Measurements from ENCODE around the gene SERPINI2.

Gene SERPINI2, protein sequence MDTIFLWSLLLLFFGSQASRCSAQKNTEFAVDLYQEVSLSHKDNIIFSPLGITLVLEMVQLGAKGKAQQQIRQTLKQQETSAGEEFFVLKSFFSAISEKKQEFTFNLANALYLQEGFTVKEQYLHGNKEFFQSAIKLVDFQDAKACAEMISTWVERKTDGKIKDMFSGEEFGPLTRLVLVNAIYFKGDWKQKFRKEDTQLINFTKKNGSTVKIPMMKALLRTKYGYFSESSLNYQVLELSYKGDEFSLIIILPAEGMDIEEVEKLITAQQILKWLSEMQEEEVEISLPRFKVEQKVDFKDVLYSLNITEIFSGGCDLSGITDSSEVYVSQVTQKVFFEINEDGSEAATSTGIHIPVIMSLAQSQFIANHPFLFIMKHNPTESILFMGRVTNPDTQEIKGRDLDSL

DNA sequence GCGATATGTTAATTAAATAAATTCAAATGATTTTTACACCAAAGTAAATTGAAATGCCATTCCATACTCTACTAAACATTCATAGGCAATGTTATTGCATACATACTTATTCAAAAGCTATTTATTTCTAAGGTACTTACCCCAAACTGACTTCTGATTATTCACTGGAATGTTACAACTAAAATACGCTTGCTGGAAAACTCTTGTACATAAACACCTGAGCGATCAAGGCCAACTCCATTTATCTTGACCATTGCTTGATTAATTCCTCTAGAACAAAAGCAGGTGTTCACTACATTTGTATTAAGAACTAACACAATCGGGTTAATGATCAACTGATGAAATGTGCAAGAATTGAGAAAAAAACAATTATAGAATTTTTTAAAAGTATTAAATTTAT is at the start of gene SERPINI2:
Gene SERPINI2, minus strand, starts transcription at position 180 of the 400 bp plus-strand sequence. CDS start 2,208 bp downstream, outside the sequence.
- no peak for DNase-seq

DNA sequence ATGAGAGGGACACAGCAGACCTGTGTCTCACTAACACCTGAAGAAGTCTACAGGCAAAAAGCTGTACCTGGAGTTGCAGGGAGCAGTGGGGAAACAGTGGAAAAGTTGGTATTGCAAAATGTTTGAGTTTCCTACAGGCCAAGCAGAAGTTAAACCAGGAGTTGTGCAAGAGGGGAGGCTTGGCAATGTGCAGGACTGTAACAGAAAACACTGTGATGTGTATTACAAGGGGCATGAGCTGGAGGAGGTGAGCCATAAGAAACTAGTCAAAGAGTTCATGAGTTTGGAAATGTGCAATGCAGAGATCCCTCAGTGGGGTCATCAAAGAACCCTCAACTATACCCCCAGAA is 47.1 kb upstream of the SERPINI2 start:
- no peak for DNase-seq

DNA sequence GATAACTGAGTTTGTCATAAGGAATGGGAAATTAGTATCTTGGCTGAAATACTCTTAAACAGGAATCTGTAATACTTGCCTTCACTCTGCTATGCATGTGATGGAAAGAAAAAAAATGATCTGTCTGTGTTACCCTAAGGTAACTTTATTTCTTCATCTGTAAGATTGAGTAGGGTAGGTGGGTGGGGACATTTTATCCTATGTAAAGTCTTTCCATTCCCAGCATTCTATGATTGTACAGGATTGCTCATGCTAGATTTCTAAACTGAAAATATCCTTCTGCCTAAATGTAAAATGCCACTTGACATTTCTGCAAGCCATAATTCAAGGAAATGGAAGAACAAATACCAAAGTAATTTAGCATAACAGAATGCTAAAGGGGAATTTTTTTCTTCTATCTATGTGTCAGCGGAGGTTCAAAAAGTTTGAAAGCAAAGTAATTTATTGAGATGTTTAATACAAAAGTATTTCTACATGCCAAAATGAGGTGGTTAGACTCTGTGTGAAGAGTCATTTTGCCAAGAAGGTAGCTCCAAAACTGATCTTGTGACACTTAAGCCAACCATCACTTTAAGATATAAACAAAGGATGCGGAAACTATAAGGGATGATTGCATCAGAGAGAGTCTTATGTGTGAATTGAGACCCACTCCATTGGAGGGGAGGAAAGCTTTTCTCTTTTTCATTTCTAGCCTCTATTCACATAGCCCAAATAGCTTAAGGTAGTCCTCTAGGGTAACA is 46.6 kb upstream of the SERPINI2 start:
- DNase-seq, result no peak

DNA sequence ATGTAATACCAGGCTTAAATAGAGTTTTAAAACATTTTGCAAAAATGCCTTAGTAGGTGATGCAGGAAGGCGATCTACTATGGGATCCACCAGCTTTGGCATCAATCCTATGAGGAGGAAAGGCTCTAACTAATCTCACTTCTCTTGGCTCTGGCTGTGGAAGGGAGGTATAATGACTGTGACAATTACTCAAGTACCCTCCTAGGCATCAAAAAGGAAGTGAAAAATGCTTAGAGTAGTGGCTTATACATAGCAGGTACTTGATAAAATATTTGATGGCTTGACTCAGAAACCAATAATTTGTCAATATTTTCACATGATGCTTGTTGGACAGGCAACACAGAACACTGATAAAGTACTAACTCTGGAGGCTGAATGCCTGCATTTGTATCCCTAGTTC is 34.1 kb upstream of the SERPINI2 start:
- no peak for DNase-seq

DNA sequence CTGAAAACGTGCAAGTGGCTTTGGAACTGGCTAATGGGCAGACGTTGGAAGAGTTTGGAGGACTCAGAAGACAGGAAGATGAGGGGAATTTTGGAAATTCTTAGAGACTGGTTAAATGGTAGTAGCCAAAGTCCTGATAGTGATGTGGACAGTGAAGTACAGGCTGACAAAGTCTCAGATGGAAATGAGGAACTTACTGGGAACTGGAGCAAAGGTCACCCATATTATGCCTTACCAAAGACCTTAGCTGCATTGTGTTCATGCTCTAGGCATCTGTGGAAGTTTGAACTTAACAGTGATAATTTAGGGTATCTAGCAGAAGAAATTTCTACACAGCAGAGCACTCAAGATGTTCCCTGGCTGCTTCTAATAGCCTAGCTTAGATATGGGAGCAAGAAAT is 28.6 kb upstream of the SERPINI2 start:
- no peak for DNase-seq

DNA sequence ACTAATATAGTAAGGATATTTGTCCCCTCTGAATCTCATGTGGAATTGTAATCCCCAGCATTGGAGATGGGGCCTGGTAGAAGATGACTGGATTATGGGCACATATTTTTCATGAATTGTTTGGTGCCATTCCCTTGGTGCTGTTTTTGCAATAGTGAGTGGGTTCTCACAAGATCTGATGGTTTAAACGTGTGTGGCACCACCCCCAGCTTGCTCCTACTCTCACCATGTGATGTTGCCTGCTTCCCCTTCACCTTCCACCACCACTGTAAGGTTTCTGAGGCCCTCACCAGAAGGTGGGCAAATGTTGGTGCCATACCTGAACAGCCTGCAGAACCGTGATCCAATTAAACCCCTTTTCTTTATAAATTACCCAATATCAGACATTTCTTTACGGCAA is 28.1 kb upstream of the SERPINI2 start:
- DNase-seq, result no peak

DNA sequence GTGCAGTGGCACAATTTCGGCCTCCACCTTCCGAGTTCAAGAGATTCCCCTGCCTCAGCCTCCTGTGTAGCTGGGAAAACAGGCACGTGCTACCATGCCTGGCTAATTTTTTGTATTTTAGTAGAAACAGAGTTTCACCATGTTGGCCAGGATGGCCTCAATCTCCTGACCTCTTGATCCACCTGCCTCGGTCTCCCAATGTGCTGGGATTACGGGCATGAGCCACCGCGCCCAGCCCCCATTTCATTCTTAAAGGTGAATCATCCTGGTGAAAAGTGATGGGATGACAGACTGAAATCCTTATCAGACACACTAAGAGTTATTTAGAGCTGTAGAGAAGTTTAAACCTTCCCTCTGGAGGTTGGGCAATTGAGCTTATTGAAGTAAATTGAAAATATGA is 24.1 kb upstream of the SERPINI2 start:
- no peak for DNase-seq

DNA sequence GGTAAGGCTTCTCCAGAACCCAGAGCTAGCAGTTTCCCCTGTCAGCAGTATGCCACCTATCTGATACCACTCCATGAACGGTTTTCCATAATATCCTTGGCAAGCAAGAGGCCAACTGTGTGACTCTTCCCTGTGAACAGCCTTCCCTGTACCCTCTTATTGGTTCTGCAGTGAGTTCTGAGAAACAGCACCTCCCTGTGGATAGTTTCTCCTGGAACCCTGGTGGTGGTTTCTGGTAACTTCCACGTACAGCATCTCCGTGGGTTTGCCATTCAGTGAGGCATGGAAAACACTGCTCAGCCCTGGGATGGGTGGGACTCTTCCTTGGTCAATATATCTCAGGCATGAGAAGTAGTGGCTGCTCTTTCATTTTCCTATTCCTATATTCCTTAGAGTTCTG is 19.4 kb upstream of the SERPINI2 start:
- DNase-seq, result no peak

DNA sequence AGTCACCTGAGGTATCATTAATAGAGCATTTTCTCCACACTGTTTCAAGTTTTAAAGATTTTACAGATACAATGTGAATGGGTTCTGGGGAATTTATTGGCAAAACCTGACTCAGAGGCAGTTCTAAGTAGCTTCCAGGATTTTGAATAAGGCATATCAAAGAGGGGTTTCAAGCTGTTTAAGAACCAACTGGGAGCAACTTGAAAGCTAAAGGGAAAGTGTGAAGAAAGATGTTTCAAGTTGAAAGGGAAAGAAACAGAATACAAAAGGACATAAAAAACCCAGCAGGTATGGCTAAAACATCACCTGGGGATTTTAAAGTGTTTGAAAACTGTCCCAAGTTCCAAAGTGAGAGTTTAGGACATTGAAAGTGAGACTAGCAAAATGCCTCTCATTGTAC is 17.8 kb upstream of the SERPINI2 start:
- DNase-seq, result no peak

DNA sequence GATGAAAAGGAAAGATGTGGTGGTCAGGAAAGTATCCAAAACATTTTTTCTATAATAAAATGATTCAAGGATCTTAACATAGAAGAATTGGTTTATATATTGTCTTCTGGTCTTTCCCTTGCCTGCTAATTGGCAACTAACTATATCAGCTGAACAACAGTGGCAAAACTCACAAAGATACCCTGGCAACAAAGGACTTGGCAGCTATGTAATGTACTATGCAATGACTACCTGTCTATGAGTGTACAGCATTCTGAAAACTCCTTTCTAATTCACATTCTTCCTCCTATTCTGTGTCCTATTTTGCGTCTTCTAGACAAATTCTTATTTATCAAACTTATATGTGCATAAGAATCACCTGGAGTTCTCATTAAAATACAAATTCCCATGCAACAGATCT is 15.7 kb upstream of the SERPINI2 start:
- DNase-seq, result no peak

DNA sequence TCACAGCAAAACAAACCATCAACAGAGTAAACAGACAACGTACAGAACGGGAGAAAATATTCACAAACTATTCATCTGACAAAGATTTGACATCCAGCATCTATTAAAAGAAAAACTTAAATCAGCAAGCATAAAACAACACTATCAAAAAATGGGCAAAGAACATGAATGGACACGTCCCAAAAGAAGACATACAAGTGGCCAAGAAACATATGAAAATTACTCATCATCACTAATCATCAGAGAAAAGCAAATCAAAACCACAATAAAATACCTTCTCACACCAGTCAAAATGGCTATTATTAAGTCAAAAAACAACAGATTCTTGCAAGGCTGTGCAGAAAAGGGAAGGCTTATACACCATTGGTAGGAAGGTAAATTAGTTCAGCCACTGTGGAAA is 13.7 kb upstream of the SERPINI2 start:
- DNase-seq, result no peak

DNA sequence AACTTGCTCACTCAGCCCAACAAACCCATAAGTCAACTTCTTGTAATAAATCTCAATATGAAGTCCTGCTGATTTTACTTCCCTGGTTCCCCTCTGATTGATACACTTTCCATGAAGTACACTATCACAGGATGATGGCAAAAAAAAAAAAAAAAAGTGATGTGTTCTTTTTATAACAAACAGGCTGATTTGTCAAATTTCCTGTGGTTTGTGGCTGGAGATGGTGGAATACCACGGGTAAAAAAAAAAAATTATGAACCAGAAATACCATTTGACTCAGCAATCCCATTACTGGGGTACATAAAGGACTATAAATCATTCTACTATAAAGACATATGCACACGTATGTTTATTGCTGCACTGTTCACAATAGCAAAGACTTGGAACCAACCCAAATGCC is 10.7 kb upstream of the SERPINI2 start:
- DNase-seq, result no peak

DNA sequence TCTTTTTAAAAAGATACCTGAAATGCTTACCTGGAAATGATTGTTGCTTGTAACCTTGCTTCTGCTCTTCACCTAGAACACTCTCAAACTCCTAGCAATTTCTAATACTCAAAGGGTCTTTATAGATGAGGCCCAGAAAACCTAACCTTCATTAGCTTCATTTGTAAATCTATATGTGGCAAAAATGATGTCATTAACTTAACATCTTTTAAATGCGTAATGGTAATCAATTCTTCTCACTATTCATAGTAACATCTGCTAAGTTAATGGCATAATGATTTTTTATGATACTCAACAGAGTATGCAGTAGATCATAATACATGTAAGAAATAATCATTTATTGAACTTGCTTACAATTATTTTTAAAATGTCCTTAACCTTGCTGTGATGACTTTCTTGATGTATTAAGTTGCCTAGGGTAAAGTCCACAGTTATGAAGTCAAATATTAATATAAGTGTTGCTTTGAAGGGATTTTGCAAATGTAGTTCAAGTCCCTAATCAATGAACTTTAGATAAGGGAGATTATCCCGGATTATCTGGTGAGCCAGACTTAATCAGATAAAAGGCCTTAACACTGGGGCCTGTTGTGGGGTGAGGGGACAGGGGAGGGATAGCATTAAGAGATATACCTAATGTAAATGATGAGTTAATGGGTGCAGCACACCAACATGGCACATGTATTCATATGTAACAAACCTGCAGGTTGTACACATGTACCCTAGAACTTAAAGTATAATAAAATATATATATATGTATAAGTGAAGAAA is 10.1 kb upstream of the SERPINI2 start:
- DNase-seq, result no peak

DNA sequence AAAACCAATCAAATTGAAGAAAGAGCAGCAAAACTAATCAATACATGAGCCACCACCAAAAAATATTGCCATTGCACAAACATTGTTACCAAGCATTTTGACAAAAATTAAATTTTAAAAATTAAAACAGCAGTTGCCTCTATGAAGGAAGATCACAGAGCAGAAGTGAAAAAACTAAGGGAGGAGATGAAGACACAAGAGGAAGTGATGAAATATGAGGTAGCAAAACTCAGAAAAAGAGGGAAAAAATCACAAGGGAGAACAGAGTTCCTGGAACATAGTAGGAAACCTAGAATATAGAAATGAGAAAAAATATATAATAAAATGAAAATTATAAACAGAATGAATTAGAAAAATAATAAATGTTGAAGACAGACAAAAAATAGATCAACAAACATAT is 7.3 kb upstream of the SERPINI2 start:
- no peak for DNase-seq

DNA sequence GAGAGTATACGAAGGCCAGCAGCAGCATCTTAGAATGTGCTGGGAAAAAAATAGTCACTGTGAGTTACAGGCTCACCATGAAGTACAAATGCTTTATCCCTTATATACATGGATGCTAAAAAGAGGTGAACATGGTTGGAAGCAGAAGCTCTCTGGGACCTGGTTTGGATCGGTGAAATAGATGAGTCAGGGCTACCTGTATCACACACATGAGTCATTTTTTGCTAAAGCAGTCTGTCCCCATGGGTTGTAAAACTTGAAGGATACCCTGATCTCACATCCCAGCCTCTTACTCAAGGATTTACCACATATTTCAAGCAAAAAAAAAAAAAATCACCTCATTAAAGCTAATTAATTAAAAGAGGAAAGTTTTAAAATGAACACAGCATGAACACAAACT is 6.9 kb upstream of the SERPINI2 start:
- no peak for DNase-seq

DNA sequence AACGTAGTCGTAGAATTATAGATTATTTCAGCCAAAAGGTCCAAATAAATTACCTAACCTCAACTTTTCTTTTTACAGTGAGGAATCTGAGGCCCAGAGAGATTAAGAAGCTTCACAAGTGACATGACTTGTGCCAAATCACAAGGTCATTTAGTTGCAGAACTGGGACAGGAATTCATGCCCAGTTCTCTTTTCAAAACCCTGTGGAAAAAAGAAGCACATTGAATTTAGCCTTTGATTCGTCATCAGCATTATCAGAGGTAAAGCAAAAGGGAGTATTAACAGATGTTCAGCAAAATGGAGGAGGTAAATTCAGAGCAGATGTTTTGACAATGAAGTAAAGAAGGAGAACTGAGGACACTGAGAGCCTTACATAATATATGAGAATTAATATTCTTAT is 4.5 kb downstream of the SERPINI2 start:
- no peak for DNase-seq

DNA sequence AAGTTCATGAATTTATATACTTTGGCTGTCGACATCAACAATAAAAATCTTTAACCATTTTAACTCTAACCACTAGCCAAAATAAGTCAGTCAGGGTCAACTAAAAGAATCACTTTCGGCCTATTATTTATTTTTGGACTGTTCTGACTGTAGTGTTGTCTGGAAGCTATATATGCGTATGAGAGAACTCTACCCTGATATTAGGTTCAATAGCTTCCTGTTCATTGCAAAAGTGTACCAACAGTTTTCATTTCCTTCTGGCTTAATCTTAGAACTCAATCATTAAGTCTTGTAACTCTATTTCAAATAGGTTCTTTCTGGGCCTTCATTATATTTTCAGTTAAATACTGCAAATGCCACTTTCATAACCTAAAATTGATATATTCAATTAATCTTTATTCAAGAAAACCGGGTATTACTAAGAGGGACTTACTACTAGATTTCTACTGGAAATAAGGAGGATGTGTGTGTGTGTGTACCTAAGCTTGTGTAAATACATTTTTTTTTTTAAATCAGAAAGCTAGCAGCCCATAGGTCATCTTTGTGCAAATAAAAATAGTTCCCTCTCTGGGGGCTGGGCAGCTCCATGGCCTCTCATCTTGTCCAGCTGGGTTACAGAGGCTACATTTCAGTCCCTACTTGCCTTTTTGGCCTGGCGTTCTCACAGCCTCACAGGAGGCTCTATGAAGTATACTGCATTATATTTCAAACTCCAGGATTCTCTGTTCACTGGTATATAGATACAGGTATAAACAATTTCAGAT is 5.8 kb downstream of the SERPINI2 start:
- DNase-seq, result no peak

DNA sequence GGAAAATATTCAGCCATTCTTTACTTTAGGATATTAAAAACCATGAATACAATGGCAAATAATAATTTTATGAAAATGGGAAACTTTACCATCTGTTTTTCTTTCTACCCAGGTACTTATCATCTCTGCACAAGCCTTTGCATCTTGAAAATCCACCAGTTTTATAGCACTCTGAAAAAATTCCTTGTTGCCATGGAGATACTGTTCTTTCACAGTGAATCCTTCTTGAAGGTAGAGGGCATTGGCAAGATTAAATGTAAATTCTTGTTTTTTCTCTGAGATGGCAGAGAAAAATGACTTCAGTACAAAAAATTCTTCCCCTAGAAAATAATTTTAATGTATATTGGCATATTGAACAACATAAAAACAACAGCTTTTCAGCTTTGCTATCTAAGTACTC is 6.9 kb downstream of the SERPINI2 start:
- DNase-seq, result no peak

DNA sequence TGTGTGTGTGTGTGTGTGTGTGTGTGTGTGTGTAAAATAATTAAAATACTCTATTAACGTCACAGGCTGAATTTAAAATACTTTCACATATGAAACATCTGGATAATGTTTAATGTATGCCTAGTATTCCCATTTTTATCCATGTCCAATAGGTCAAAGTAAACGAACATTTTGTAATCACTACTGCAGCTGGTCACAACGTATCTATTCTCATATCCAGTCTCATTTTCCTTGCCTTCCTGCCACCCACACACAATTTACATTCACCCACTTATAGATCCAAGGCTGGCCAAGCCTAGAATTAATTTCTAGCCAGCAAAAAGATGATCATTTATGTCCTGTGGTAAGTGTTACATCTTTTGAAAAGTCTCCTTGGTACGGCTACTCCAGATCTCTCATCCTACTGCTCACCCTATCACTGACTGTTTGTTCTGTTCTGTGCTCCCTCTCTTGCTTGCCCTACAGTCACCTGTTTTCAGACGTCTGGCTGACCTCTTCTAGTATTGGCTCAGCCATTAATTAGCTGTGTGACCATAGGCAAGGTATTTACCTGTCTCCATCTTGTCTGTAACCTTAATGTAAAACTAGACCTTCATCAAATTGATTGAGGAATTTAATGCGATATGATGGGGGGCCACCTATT is 17.6 kb downstream of the SERPINI2 start:
- DNase-seq, result no peak

DNA sequence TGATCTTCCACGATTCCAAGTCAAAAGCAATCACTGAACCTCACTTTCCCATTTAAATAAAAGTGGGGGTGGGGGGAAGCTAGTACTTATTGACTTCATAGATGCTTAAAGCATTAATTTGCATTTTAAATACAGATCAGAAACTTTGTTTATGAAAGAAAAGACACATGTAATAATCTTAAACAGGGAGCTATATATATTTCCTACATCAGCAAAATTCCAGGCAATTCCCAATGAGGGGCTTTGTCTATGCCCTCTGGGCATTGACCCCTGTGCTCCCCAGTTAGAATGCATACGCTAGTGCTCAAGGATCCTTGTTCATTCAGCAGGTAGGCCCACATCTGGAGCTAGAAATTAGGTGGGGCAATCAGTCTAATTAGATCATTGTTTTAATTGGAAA is 20.0 kb downstream of the SERPINI2 start:
- DNase-seq, result no peak

DNA sequence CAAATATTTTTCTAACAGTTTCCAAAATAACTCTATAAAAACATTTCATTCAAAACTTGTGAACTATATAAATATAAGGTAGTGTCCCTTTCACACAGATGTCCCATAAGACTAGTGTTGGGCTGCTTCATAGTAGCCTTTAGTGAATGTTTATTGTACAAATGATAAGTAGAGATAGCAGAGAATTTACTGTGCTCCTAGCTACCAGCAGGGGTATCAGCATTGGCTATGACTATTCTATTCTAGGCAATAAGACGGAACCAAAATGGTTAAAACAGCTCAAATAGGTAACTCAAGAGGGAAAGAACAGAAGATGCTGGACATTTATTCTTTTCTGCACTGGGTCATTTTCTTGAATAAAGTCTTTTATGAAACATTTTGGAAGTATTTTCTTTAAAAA is 22.6 kb downstream of the SERPINI2 start:
- DNase-seq, result no peak

DNA sequence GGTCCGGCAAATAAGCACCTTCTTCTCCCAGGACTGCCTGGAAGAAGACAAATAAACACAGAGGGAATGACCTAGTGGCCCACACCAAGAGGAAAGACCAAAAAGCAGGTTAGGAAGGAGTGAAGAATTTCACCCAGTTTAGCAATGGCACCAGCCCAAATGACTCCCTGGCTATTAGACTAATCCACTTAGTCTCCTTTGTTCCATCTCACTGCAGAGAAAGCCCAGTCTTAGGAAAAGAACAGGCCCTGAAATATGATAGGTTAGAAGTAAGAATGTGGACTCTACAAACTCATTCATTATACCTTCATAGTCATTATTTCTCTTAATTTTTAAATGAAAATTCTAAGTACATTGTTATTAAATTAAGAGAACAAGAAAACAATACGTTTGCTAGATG is 23.2 kb downstream of the SERPINI2 start:
- no peak for DNase-seq

DNA sequence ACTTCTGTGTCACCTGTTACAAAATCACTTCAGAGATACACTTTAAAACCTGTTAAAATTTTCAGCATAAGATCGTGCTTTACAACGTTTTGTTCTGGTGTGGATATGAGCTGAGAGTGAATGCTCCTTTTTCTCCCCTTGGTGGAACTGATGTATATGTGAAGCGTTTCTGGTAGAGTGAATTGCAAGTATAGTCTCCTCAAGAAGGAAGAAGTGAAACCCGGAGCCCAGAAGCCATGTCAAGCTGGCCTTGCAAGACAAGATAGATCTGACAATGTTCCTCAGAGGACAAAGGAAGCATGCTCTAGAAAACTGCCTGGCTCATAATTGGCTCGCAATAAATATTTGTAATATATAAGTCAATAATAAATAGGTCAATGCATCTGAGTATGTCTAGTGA is 23.6 kb downstream of the SERPINI2 start:
- no peak for DNase-seq
